Bladder microvascular endothelial cell (primary cell): ENCODE results near the gene MIP. TPM values are rescaled to one million over a fixed set of nuclear protein-coding genes. Genes with fewer than 3 reads are reported as not detected.

Source experiments
- total RNA-seq: library from RNA; depleted of rRNA; stranded (reverse); fragments of >200 nt; gene quantifications from 2 replicates; pipeline ENCODE4 v1.2.3, GENCODE V29; 2014

The MIP gene
- 0.38 TPM in 1 of 2 replicates, not detected in the other for total RNA-seq

GRCh38 chr12:56454557-56454956 lies at the start of gene MIP:
TSS of gene MIP (minus strand) at chr12:56454657. CDS start at chr12:56454613, 44 bp downstream.

GRCh38 chr12:56488041-56488955 lies 33.8 kb upstream of the MIP start, which contains the start of gene GLS2:
TSS of gene GLS2 (minus strand) at chr12:56488161. CDS start at chr12:56488118, 43 bp downstream.

GRCh38 chr12:56468216-56469006 lies 14.0 kb upstream of the MIP start, which contains the start of gene SPRYD4:
TSS of gene SPRYD4 (plus strand) at chr12:56468578. CDS start at chr12:56468592, 14 bp downstream.

GRCh38 chr12:56448860-56449621 lies 5.4 kb downstream of the MIP start, which contains the start of gene TIMELESS:
TSS of gene TIMELESS (minus strand) at chr12:56449426. CDS start at chr12:56434170, 15,256 bp downstream.

Other genes starting within 250 kb of the MIP start
- gene RNF41, start 232.7 kb downstream of the MIP start, total RNA-seq, result 68.5 and 138 TPM in 2 replicates
- gene NABP2, start 230.3 kb downstream of the MIP start, total RNA-seq, result 24.9 and 27.2 TPM in 2 replicates
- gene SLC39A5, start 224.6 kb downstream of the MIP start, total RNA-seq, result 0.38 TPM in 1 of 2 replicates, not detected in the other
- gene ANKRD52, start 196.3 kb downstream of the MIP start, total RNA-seq, result 8.4 and 33.0 TPM in 2 replicates
- gene COQ10A, start 187.7 kb downstream of the MIP start, total RNA-seq, result 4.5 and 7.7 TPM in 2 replicates
- gene CS, start 154.3 kb downstream of the MIP start, total RNA-seq, result 90.7 and 173 TPM in 2 replicates
- 48.9 and 65.3 TPM in 2 replicates for gene CNPY2, start 138.7 kb downstream of the MIP start, total RNA-seq
- 11.2 and 21.5 TPM in 2 replicates for gene PAN2, start 120.7 kb downstream of the MIP start, total RNA-seq
- 0.19 TPM in 1 of 2 replicates, not detected in the other for gene IL23A, start 115.8 kb downstream of the MIP start, total RNA-seq
- 52.9 and 88.8 TPM in 2 replicates for gene STAT2, start 94.5 kb downstream of the MIP start, total RNA-seq
- not detected in 2 replicates for gene APOF, start 91.8 kb downstream of the MIP start, total RNA-seq
- gene TIMELESS, start 5.2 kb downstream of the MIP start, total RNA-seq, result 11.3 and 15.8 TPM in 2 replicates
- gene SPRYD4, start 13.9 kb upstream of the MIP start, total RNA-seq, result 1.3 and 2.0 TPM in 2 replicates
- 0.16 and 0.44 TPM in 2 replicates for gene GLS2, start 33.5 kb upstream of the MIP start, total RNA-seq
- 25.1 and 65.6 TPM in 2 replicates for gene RBMS2, start 67.2 kb upstream of the MIP start, total RNA-seq
- gene BAZ2A, start 175.7 kb upstream of the MIP start, total RNA-seq, result 17.5 and 40.7 TPM in 2 replicates
- gene ATP5F1B, start 191.3 kb upstream of the MIP start, total RNA-seq, result 463 and 484 TPM in 2 replicates
- 52.8 and 81.4 TPM in 2 replicates for gene PTGES3, start 233.6 kb upstream of the MIP start, total RNA-seq